HCT116 (cell line): Measurements from ENCODE around the gene AKR1A1. TPM values are rescaled to one million over a fixed set of nuclear protein-coding genes. Genes with fewer than 3 reads are reported as not detected.

Experiments
- ATAC-seq: fragments of 200-7000 bp; cut with Tn5 transposase; 2 replicates; pipeline ENCODE4 v1.9.1; 2020; ENCODE audit warnings: mild to moderate bottlenecking, moderate library complexity
- BruUV-seq: library from RNA; stranded (reverse); fragments of 400-500 nt; replicated peaks from 2 replicates; lab custom pipeline; 2021; lab: Mats Ljungman, UMichigan
- CTCF ChIA-PET: fragments of 300-600 bp; sonication (Branson Sonifier 250); formaldehyde crosslinking; loops from one replicate; lab custom pipeline; 2021; ENCODE audit warnings: antibody characterized with exemption; lab: Charles Lee
- POLR2A ChIA-PET: fragments of 300-600, 350-600 bp; sonication (Branson Sonifier 250); formaldehyde crosslinking; loops from one replicate; lab custom pipeline; 2021; ENCODE audit warnings: antibody characterized with exemption; lab: Charles Lee
- RAD21 ChIA-PET, 2 experiments: fragments of 300-600 bp; sonication (Branson Sonifier 250); formaldehyde crosslinking; loops; one replicate each; lab custom pipeline; 2023; ENCODE audit warnings: low total read pairs in 2 of 2; ENCODE audit not compliant: uncharacterized antibody in 2 of 2, unreplicated experiment in 2 of 2, low non-redundant PET in 1 of 2; lab: Charles Lee
- DNase-seq: peaks from one replicate; pipeline ENCODE4 v3.0.0-alpha.2; 2010; ENCODE audit warnings: low read depth, low spot score
- H2AFZ ChIP-seq: fragments of 200-600 bp; shearing (Covaris generic), sonication (generic); 2 replicates; pipeline ENCODE4 v1.6.1; 2017; ENCODE audit warnings: low read depth, mixed run types, mixed read lengths, antibody characterized with exemption, low read length; ENCODE audit not compliant: poor library complexity, severe bottlenecking
- H3K27ac ChIP-seq: 2 replicates; pipeline ENCODE4 v1.5.1; 2012; ENCODE audit warnings: low read depth, low read length
- H3K27me3 ChIP-seq: fragments of 200-600 bp; sonication (generic); 2 replicates; pipeline ENCODE4 v1.6.1; 2016; ENCODE audit warnings: mixed run types, low read length, mixed read lengths; ENCODE audit not compliant: insufficient read depth
- H3K36me3 ChIP-seq, 2 experiments: fragments of 200-500 bp in 1 of 2; fragments of 200-600 bp in 1 of 2; sonication (Bioruptor generic) in 1 of 2; sonication (generic) in 1 of 2; 2 replicates each; pipeline versions ENCODE4 v1.5.1 to v1.6.1; 2014 to 2016; ENCODE audit warnings: low read length in 2 of 2, inconsistent platforms in 1 of 2, mixed read lengths in 1 of 2, mixed run types in 1 of 2; ENCODE audit not compliant: insufficient read depth in 2 of 2, control insufficient read depth in 1 of 2
- H3K4me1 ChIP-seq, 2 experiments: fragments of 200-600 bp in 1 of 2; sonication (generic) in 1 of 2; 2 replicates each; pipeline versions ENCODE4 v1.5.1 to v1.6.1; 2012 to 2017; ENCODE audit warnings: low read length in 2 of 2, inconsistent platforms in 1 of 2, mild to moderate bottlenecking in 1 of 2, mixed read lengths in 1 of 2, mixed run types in 1 of 2, moderate library complexity in 1 of 2; ENCODE audit not compliant: insufficient read depth in 2 of 2, control insufficient read depth in 1 of 2
- H3K4me2 ChIP-seq: fragments of 200-600 bp; sonication (generic); 2 replicates; pipeline ENCODE4 v1.6.1; 2017; ENCODE audit warnings: mixed run types, low read length, mixed read lengths
- H3K4me3 ChIP-seq, 2 experiments: fragments of 200-600 bp in 1 of 2; sonication (generic) in 1 of 2; replicated peaks in 1 of 2; 2 replicates each; pipeline ENCODE4 v1.5.1; 2011 to 2016; ENCODE audit warnings: low read length in 2 of 2, control low read depth in 1 of 2, low read depth in 1 of 2, mild to moderate bottlenecking in 1 of 2, mixed read lengths in 1 of 2, mixed run types in 1 of 2
- H3K79me2 ChIP-seq: fragments of 200-600 bp; sonication (generic); 2 replicates; pipeline ENCODE4 v1.6.1; 2017; ENCODE audit warnings: mild to moderate bottlenecking, mixed run types, low read length, moderate library complexity, mixed read lengths; ENCODE audit not compliant: insufficient read depth
- H3K9ac ChIP-seq: fragments of 200-600 bp; sonication (generic); 2 replicates; pipeline ENCODE4 v1.6.1; 2016; ENCODE audit warnings: low read length, mixed read lengths
- H3K9me2 ChIP-seq: fragments of 200-600 bp; sonication (generic), shearing (Covaris generic); 2 replicates; pipeline ENCODE4 v1.6.1; 2017; ENCODE audit warnings: mixed run types, mild to moderate bottlenecking, moderate library complexity; ENCODE audit not compliant: insufficient read depth
- H3K9me3 ChIP-seq, 2 experiments: fragments of 200-500 bp in 1 of 2; fragments of 200-600 bp in 1 of 2; sonication (Bioruptor generic) in 1 of 2; sonication (generic) in 1 of 2; 2 replicates each; pipeline ENCODE4 v1.6.1; 2014 to 2017; ENCODE audit warnings: low read length in 2 of 2, mixed read lengths in 2 of 2, inconsistent platforms in 1 of 2, low read depth in 1 of 2, mild to moderate bottlenecking in 1 of 2, mixed run types in 1 of 2, moderate library complexity in 1 of 2; ENCODE audit not compliant: control insufficient read depth in 1 of 2, insufficient read depth in 1 of 2
- H4K20me1 ChIP-seq: fragments of 200-600 bp; sonication (generic), shearing (Covaris generic); 2 replicates; pipeline ENCODE4 v1.6.1; 2017; ENCODE audit warnings: mixed run types, mild to moderate bottlenecking, moderate library complexity; ENCODE audit not compliant: insufficient read depth
- ATF3 ChIP-seq: IDR thresholded peaks from 2 replicates; pipeline ENCODE4 v1.6.1; 2012
- CBX3 ChIP-seq: IDR thresholded peaks from 2 replicates; pipeline ENCODE4 v1.6.1; 2012; ENCODE audit warnings: low read depth
- CTCF ChIP-seq, 3 experiments: fragments of 200-600 bp in 1 of 3; sonication (generic) in 1 of 3; IDR thresholded peaks in 2 of 3; conservative IDR thresholded peaks in 1 of 3; 2 replicates each; pipeline ENCODE4 v1.5.1; 2012 to 2017; ENCODE audit warnings: low read depth in 2 of 3, low read length in 2 of 3, antibody characterized with exemption in 1 of 3, borderline replicate concordance in 1 of 3, control low read depth in 1 of 3, mild to moderate bottlenecking in 1 of 3, mixed read lengths in 1 of 3, mixed run types in 1 of 3, moderate library complexity in 1 of 3; ENCODE audit not compliant: insufficient read depth in 1 of 3
- MAX ChIP-seq: IDR thresholded peaks from 2 replicates; pipeline ENCODE4 v1.6.1; 2012
- POLR2AphosphoS5 ChIP-seq: IDR thresholded peaks from 2 replicates; pipeline ENCODE4 v1.6.1; 2011; ENCODE audit warnings: mild to moderate bottlenecking, low read depth, low read length, moderate library complexity
- RAD21 ChIP-seq: IDR thresholded peaks from 2 replicates; pipeline ENCODE4 v1.6.1; 2012; ENCODE audit warnings: low read depth, mild to moderate bottlenecking
- YY1 ChIP-seq: IDR thresholded peaks from 2 replicates; pipeline ENCODE4 v1.6.1; 2011; ENCODE audit warnings: low read length, low read depth, moderate library complexity, mild to moderate bottlenecking; ENCODE audit not compliant: insufficient replicate concordance; ENCODE audit errors: extremely low read depth
- intact Hi-C: fragments of 100-400 bp; cut with micrococcal nuclease; formaldehyde crosslinking; loops from 2 replicates; pipeline ENCODE4 v1.10.0; 2022
- total RNA-seq: library from RNA; stranded (reverse); gene quantifications from one replicate; pipeline ENCODE4 v1.2.1, GENCODE V29; 2021; ENCODE audit not compliant: unreplicated experiment

AKR1A1 gene
- total RNA-seq, 1 experiment from 2014 or later: 199 TPM

GRCh38 chr1:45530632-45531135 is 19.9 kb upstream of the AKR1A1 start:
- H3K79me2 ChIP-seq: no peaks in the 10 kb centered on the region
- intact Hi-C loops: no loop called here
- ChIA-PET RAD21 (interaction anchor here in 1 of 2 experiments (0.7 kb wide), 1 partner anchor 18 kb away, joined by 4 read pairs; no protein-coding TSS in a partner anchor), CTCF (no interaction called here), POLR2A (interaction anchor here (1.4 to 1.7 kb wide), 2 partner anchors 9 to 13 kb away, joined by 3 to 16 read pairs; partner anchors contain the start of gene PRDX1)
- no peak overlapping the region for H2AFZ ChIP-seq
- H3K9me2 ChIP-seq: no peaks in the 10 kb centered on the region
- no peak for TF ChIP-seq CBX3
- TF ChIP-seq RAD21: no peak
- TF ChIP-seq MAX: no peak
- no peak for TF ChIP-seq ATF3
- no peak for TF ChIP-seq CTCF (IDR thresholded peaks at IDR 0.05 in 2 of 3, conservative IDR thresholded peaks at IDR 0.05 in 1 of 3; ENCODE audit: borderline replicate concordance in 1 of 3, insufficient read depth in 1 of 3, low read depth in 2 of 3, low read length in 2 of 3)
- no peak for TF ChIP-seq YY1
- TF ChIP-seq POLR2AphosphoS5: no peak
- ATAC-seq: no peak
- no peak overlapping the region for H3K9ac ChIP-seq
- H3K27me3 ChIP-seq: no peaks in the 10 kb centered on the region
- no peaks in the 10 kb centered on the region for H3K9me3 ChIP-seq
- no peak overlapping the region for H3K27ac ChIP-seq
- H3K4me1 ChIP-seq: no peaks in the 10 kb centered on the region
- no peak for DNase-seq
- no peaks in the 10 kb centered on the region for H4K20me1 ChIP-seq
- no peak overlapping the region for H3K4me2 ChIP-seq
- no TSS peak for BruUV-seq
- H3K36me3 ChIP-seq: no peaks in the 10 kb centered on the region
- no peak overlapping the region for H3K4me3 ChIP-seq
